H1 (cell line): ENCODE measurements around the gene HSPA1L. TPM values are rescaled to one million over a fixed set of nuclear protein-coding genes. Genes with fewer than 3 reads are reported as not detected.

Experiments
- ASH2L ChIP-seq: fragments of 200-600, 300-600 bp; sonication (generic); IDR thresholded peaks from one replicate; pipeline ENCODE4 v1.7.1; 2017; ENCODE audit warnings: low read length
- BACH1 ChIP-seq: IDR thresholded peaks from 2 replicates; pipeline ENCODE4 v1.6.1; 2012; ENCODE audit warnings: low read length, improper control_type of control experiment
- EP300 ChIP-seq, 2 experiments: IDR thresholded peaks; 1 replicate in 1 of 2; 2 replicates in 1 of 2; pipeline ENCODE4 v1.6.1; 2011 to 2012; ENCODE audit warnings: low read depth in 2 of 2, low read length in 2 of 2, mild to moderate bottlenecking in 2 of 2, borderline replicate concordance in 1 of 2, inconsistent platforms in 1 of 2, moderate library complexity in 1 of 2
- FOSL1 ChIP-seq: IDR thresholded peaks from 2 replicates; pipeline ENCODE4 v1.6.1; 2011; ENCODE audit warnings: mild to moderate bottlenecking, low read depth, low read length, moderate library complexity; ENCODE audit not compliant: insufficient read depth
- GTF2F1 ChIP-seq: IDR thresholded peaks from 2 replicates; pipeline ENCODE4 v1.6.1; 2012; ENCODE audit warnings: low read depth, low read length, improper control_type of control experiment, borderline replicate concordance
- JUN ChIP-seq: IDR thresholded peaks from 2 replicates; pipeline ENCODE4 v1.6.1; 2011; ENCODE audit warnings: low read depth, mild to moderate bottlenecking, improper control_type of control experiment, low read length
- JUND ChIP-seq: IDR thresholded peaks from 2 replicates; pipeline ENCODE4 v1.6.1; 2011; ENCODE audit warnings: mild to moderate bottlenecking, improper control_type of control experiment, low read length
- NANOG ChIP-seq: IDR thresholded peaks from 2 replicates; pipeline ENCODE4 v1.6.1; 2011; ENCODE audit warnings: low read length, low read depth, mild to moderate bottlenecking, inconsistent platforms; ENCODE audit not compliant: insufficient read depth, poor library complexity, severe bottlenecking
- POLR2AphosphoS5 ChIP-seq: IDR thresholded peaks from 2 replicates; pipeline ENCODE4 v1.6.1; 2011; ENCODE audit warnings: low read depth, low read length
- POU5F1 ChIP-seq: IDR thresholded peaks from 2 replicates; pipeline ENCODE4 v1.6.1; 2011; ENCODE audit warnings: low read depth, mild to moderate bottlenecking, low read length, moderate library complexity
- RAD21 ChIP-seq, 2 experiments: IDR thresholded peaks in 1 of 2; conservative IDR thresholded peaks in 1 of 2; 2 replicates each; pipeline ENCODE4 v1.6.1; 2011; ENCODE audit warnings: low read depth in 2 of 2, low read length in 2 of 2, improper control_type of control experiment in 1 of 2, inconsistent platforms in 1 of 2, mild to moderate bottlenecking in 1 of 2, moderate library complexity in 1 of 2
- SAP30 ChIP-seq: fragments of 300-600 bp; sonication (generic); IDR thresholded peaks from 2 replicates; pipeline ENCODE4 v1.7.1; 2012; ENCODE audit warnings: low read length, moderate library complexity, mild to moderate bottlenecking, inconsistent platforms; ENCODE audit not compliant: insufficient read depth, insufficient replicate concordance
- SIN3A ChIP-seq, 2 experiments: IDR thresholded peaks in 1 of 2; conservative IDR thresholded peaks in 1 of 2; 2 replicates each; pipeline ENCODE4 v1.6.1; 2011 to 2012; ENCODE audit warnings: low read length in 2 of 2, improper control_type of control experiment in 1 of 2, low read depth in 1 of 2, mild to moderate bottlenecking in 1 of 2
- SP4 ChIP-seq: IDR thresholded peaks from 2 replicates; pipeline ENCODE4 v1.6.1; 2012; ENCODE audit warnings: low read length, inconsistent platforms
- TBP ChIP-seq: IDR thresholded peaks from 2 replicates; pipeline ENCODE4 v1.6.1; 2011; ENCODE audit warnings: low read depth, low read length, improper control_type of control experiment
- YY1 ChIP-seq: IDR thresholded peaks from 2 replicates; pipeline ENCODE4 v1.6.1; 2011; ENCODE audit warnings: low read depth, mild to moderate bottlenecking, low read length
- polyA plus RNA-seq, 7 experiments: library from polyadenylated mRNA; depleted of rRNA in 3 of 7; stranded (reverse) in 5 of 7; unstranded in 2 of 7; fragments of >200 nt in 5 of 7; fragments of 200-250 nt in 2 of 7; gene quantifications; 1 replicate in 5 of 7; 2 replicates in 1 of 7; 4 replicates in 1 of 7; pipeline versions ENCODE4 v1.2.1 to v1.2.3, GENCODE V29; 2011 to 2013; ENCODE audit warnings: missing spikeins in 2 of 7, mixed read lengths in 2 of 7
- total RNA-seq: library from RNA; stranded (reverse); fragmentation: NEBNext Ultra II Directional; extraction: Animal tissue kit (Norgen Biotek cat#: 25700); gene quantifications from 2 replicates; pipeline ENCODE4 v1.2.1, GENCODE V29; 2021
- TF ChIP-seq, protein P1 (sequence below): IDR thresholded peaks from 2 replicates; pipeline ENCODE4 v1.6.1; 2012; ENCODE audit warnings: low read length, inconsistent platforms

HSPA1L gene
- total and polyA plus RNA-seq, 2 of the 8 experiments (the other 6 are each of a cell fraction or from before 2014, with no cell fraction given), result 1.00 to 1.9 TPM

DNA sequence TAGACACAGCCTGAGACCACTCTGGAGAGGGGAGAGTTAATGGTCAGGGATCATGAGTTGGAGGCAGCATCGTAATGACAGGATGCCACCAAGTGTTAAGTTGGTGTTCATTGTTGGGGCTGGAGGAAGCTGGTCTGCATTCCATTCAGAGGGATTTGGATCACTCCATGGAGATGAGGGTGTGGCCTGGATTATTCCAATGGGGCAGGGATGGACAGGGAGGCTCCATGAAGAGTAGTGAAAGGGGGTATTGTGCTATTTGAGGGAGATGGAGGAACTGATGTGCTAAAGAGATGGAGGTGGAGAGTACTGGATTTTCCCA lies 51.5 kb downstream of the HSPA1L start (continued):
- TF ChIP-seq, protein P1, sequence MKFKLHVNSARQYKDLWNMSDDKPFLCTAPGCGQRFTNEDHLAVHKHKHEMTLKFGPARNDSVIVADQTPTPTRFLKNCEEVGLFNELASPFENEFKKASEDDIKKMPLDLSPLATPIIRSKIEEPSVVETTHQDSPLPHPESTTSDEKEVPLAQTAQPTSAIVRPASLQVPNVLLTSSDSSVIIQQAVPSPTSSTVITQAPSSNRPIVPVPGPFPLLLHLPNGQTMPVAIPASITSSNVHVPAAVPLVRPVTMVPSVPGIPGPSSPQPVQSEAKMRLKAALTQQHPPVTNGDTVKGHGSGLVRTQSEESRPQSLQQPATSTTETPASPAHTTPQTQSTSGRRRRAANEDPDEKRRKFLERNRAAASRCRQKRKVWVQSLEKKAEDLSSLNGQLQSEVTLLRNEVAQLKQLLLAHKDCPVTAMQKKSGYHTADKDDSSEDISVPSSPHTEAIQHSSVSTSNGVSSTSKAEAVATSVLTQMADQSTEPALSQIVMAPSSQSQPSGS, result no peak
- TF ChIP-seq YY1, result no peak
- no peak for TF ChIP-seq NANOG
- peak in 1 of 2 experiments; percentile 9; a peak in 1 of 4 replicates for TF ChIP-seq RAD21 (IDR thresholded peaks at IDR 0.05 in 1 of 2, conservative IDR thresholded peaks at IDR 0.05 in 1 of 2; ENCODE audit: low read depth in 2 of 2, low read length in 2 of 2)
- peak; percentile 39; the same call in 1 of the 2 replicates for TF ChIP-seq JUND
- TF ChIP-seq TBP, result no peak
- TF ChIP-seq JUN, result no peak
- TF ChIP-seq EP300 (IDR thresholded peaks at IDR 0.05; ENCODE audit: borderline replicate concordance in 1 of 2, low read depth in 2 of 2, low read length in 2 of 2), result peak in 1 of 2 experiments; percentile 94; a peak in 2 of 3 replicates
- no peak for TF ChIP-seq ASH2L
- no peak for TF ChIP-seq FOSL1
- no peak for TF ChIP-seq SIN3A (conservative IDR thresholded peaks at IDR 0.05 in 1 of 2, IDR thresholded peaks at IDR 0.05 in 1 of 2; ENCODE audit: low read depth in 1 of 2, low read length in 2 of 2)
- TF ChIP-seq POLR2AphosphoS5, result no peak
- no peak for TF ChIP-seq BACH1
- TF ChIP-seq POU5F1, result no peak
- TF ChIP-seq GTF2F1, result no peak
- no peak for TF ChIP-seq SAP30
- no peak for TF ChIP-seq SP4
